ENCODE data around the gene ZNF860. TPM values are rescaled to one million over a fixed set of nuclear protein-coding genes. Genes with fewer than 3 reads are reported as not detected.

The ZNF860 gene
- total and polyA plus RNA-seq, 2 of the 4 experiments (the other 2 are of a cell fraction): 0.18 to 0.26 TPM

- Histone ChIP-seq H4K91ac (ENCODE audit: insufficient read depth, low read depth, low read length) (no peak overlapping the region), H4K5ac (ENCODE audit: low read depth, low read length) (no peak overlapping the region), H2BK15ac (ENCODE audit: low read depth, low read length) (0 out of 3 replicates have a peak overlapping the region, but pooled peaks have one; percentile 31), H2BK5ac (ENCODE audit: low read depth, low read length, poor library complexity, severe bottlenecking) (no peak overlapping the region), H2AK9ac (replicated peaks; ENCODE audit: low read depth, low read length, poor library complexity) (no peak overlapping the region), H3K14ac (replicated peaks; ENCODE audit: low read depth, low read length) (no peak overlapping the region), H2BK120ac (ENCODE audit: low read depth, low read length) (peak overlapping the region; percentile 11; the same call in 1 of the 2 replicates), H3K4me3 (ENCODE audit: insufficient read depth, low read depth, low read length) (no peak overlapping the region), H3K4me2 (ENCODE audit: low read depth, low read length) (no peak overlapping the region), H3K9me3 (ENCODE audit: control insufficient read depth, insufficient read depth, low read length) (no peaks in the 10 kb centered on the region), H3K79me1 (ENCODE audit: low read depth in 1 of 2, low read length in 2 of 2) (peaks cover 12 to 21% of the 10 kb centered on the region in 2 experiments), H3K36me3 (ENCODE audit: control insufficient read depth, insufficient read depth, low read length) (no peaks in the 10 kb centered on the region), H3K9ac (ENCODE audit: low read depth, low read length) (no peak overlapping the region), H3K4me1 (ENCODE audit: control insufficient read depth, insufficient read depth, low read length) (peaks cover 12% of the 10 kb centered on the region), H4K8ac (ENCODE audit: low read depth in 2 of 2, low read length in 2 of 2) (no peak overlapping the region), H3K18ac (ENCODE audit: low read depth, low read length) (no peak overlapping the region), H3K27me3 (ENCODE audit: control insufficient read depth, insufficient read depth, low read length) (no peaks in the 10 kb centered on the region), H3K9me1 (ENCODE audit: insufficient read depth, low read length) (no peaks in the 10 kb centered on the region; the same call in none of the 2 replicates), H2AK5ac (ENCODE audit: low read depth, low read length) (no peak overlapping the region), H3K4ac (ENCODE audit: low read depth, low read length) (peak overlapping the region; percentile 24; the same call in 1 of the 2 replicates), H3K23ac (ENCODE audit: low read depth, low read length) (no peak overlapping the region), H2AFZ (replicated peaks; ENCODE audit: low read length, poor library complexity) (no peak overlapping the region), H3K56ac (ENCODE audit: extremely low read depth, insufficient read depth, low read length) (no peak overlapping the region), H4K20me1 (ENCODE audit: insufficient read depth, low read length) (no peaks in the 10 kb centered on the region), H2BK20ac (ENCODE audit: low read depth, low read length) (no peak overlapping the region), H3K27ac (ENCODE audit: insufficient read depth, low read length) (no peak overlapping the region)
- POLR2A ChIA-PET (ENCODE audit: unreplicated experiment): no interaction called here
- no CpG with 5 or more reads among the region's 2 CpGs for WGBS, 2 experiments (ENCODE audit: extremely low coverage in 2 of 2, insufficient read length in 1 of 2)
- in situ Hi-C loops (cut with MboI; ENCODE audit: low sequenced_read_pairs): no loop called here
- peak; percentile 20 for DNase-seq
- dilution Hi-C loops (cut with HindIII; ENCODE audit: low sequenced_read_pairs, unreplicated experiment): no loop called here
- CTCF ChIA-PET: no interaction called here
- TF ChIP-seq MAFK (IDR thresholded peaks at IDR 0.05; ENCODE audit: low read depth, low read length): no peak
- no peak for ATAC-seq (ENCODE audit: low read depth)
- no TSS peak for BruUV-seq (replicated peaks)
- intact Hi-C loops (cut with micrococcal nuclease): loop anchor here (5.0 kb wide), 1 partner anchor 36 kb away; no protein-coding TSS in a partner anchor
Observed at GRCh38 chr3:31962801-31963205, 18.7 kb upstream of the ZNF860 start.

Measured in IMR-90 (cell line).